ENCODE data around the gene GRID1.

DNA sequence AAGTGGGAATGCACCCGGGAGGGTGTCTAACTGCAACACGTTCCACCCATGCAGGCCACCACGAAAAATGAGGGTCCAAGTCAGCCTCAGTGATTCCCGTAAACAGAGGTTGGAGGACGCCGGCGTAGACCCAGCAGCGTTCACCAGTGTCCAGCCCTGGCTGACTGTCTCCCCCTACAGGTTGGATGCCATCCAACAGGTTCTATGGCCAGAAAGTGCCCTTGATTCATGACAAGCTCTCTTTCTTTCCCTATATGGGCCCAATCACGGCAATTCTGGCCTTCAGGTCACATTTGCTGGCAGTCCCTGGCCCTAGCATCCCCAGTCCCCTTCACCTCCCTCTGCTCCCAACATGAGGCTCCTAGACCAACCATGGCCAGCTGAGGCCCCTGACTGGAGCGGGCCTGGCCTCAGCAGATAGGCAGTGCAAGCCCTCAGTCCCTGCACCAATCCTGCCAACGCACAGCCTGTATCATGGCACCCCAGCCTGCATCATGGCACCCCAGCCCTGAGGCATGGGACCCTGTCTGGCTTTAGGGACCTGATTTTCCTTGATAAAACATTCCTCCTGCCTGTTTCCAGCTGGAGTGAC is 227.4 kb downstream of the GRID1 start:
- TF ChIP-seq EZH2 (IDR thresholded peaks at IDR 0.05; ENCODE audit: insufficient read depth, poor library complexity, severe bottlenecking): no peak
- TF ChIP-seq EZH2phosphoT487 (IDR thresholded peaks at IDR 0.05; ENCODE audit: insufficient read depth, low read depth): no peak
